DMS114 treated with DMSO at 0.1 percent for 48 hours (cell line): ENCODE results near the gene ATP5ME.
"Not testable (repeated sequence)": the region's sequence is repeated elsewhere in the genome, so short reads cannot be mapped to it uniquely, and the experiment has no call there.

Experiments used
- DNase-seq: peaks from one replicate; lab custom pipeline; 2025; ENCODE audit not compliant: unreplicated experiment; lab: John Stamatoyannopoulos, UW

The ATP5ME gene

GRCh38 chr4:674172-675035 lies at the start of gene ATP5ME, which contains the start of gene MYL5:
ATP5ME (minus strand) TSS chr4:674276; CDS start chr4:674247, 29 bp downstream.
MYL5 (plus strand) TSS chr4:674542; CDS start chr4:678027, 3,485 bp downstream.
- DNase-seq = peak; percentile 83

GRCh38 chr4:722851-723360 lies 48.8 kb upstream of the ATP5ME start:
- no peak for DNase-seq

- DNase-seq = no peak
Measured at GRCh38 chr4:722169-722725, 48.2 kb upstream of the ATP5ME start.

GRCh38 chr4:721261-722168 lies 47.4 kb upstream of the ATP5ME start:
- DNase-seq = no peak

- no peak for DNase-seq
Measured at GRCh38 chr4:720111-720860, 46.2 kb upstream of the ATP5ME start.

- DNase-seq = no peak
Measured at GRCh38 chr4:718460-718859, 44.4 kb upstream of the ATP5ME start.

- DNase-seq = no peak
Measured at GRCh38 chr4:717601-718320, 43.7 kb upstream of the ATP5ME start.

- no peak for DNase-seq
Measured at GRCh38 chr4:714087-714486, 40.0 kb upstream of the ATP5ME start.

GRCh38 chr4:712916-713632 lies 39.0 kb upstream of the ATP5ME start:
- no peak for DNase-seq

GRCh38 chr4:712093-712492 lies 38.0 kb upstream of the ATP5ME start:
- DNase-seq = no peak

GRCh38 chr4:710916-711315 lies 36.8 kb upstream of the ATP5ME start:
- no peak for DNase-seq

GRCh38 chr4:710116-710515 lies 36.0 kb upstream of the ATP5ME start:
- no peak for DNase-seq

- no peak for DNase-seq
Measured at GRCh38 chr4:709348-709747, 35.3 kb upstream of the ATP5ME start.

GRCh38 chr4:708631-708933 lies 34.5 kb upstream of the ATP5ME start:
- no peak for DNase-seq

- no peak for DNase-seq
Measured at GRCh38 chr4:707929-708630, 34.0 kb upstream of the ATP5ME start.

GRCh38 chr4:706834-707598 lies 32.9 kb upstream of the ATP5ME start:
- DNase-seq = no peak

GRCh38 chr4:706083-706633 lies 32.1 kb upstream of the ATP5ME start:
- DNase-seq = not testable (repeated sequence)
